Measurements from ENCODE around the gene NDST1. TPM values are rescaled to one million over a fixed set of nuclear protein-coding genes. Genes with fewer than 3 reads are reported as not detected.
A peak's percentile ranks its signal among the peaks of the same experiment; 100 is the strongest.

Gene NDST1
- total RNA-seq, 4 donors from 2014 or later = 10.9 to 86.0 (median 42.5) TPM

- peaks cover 0 to 7% of the 10 kb centered on the region in 2 donors for H3K4me1 ChIP-seq
- H3K27ac ChIP-seq = no peak overlapping the region
- no peaks in the 10 kb centered on the region for H3K36me3 ChIP-seq
- intact Hi-C loops (cut with DNase I; ENCODE audit: low total_unique reads) = no loop called here
- TF ChIP-seq CTCF (IDR thresholded peaks at IDR 0.05) (no peak), POLR2A (IDR thresholded peaks at IDR 0.05) (no peak)
- DNase-seq = no peak
- no peaks in the 10 kb centered on the region for H3K27me3 ChIP-seq
- no peaks in the 10 kb centered on the region for H3K9me3 ChIP-seq
- no peak overlapping the region for H3K4me3 ChIP-seq
Measured at GRCh38 chr5:150521522-150521817, 13.5 kb downstream of the NDST1 start.

DNA sequence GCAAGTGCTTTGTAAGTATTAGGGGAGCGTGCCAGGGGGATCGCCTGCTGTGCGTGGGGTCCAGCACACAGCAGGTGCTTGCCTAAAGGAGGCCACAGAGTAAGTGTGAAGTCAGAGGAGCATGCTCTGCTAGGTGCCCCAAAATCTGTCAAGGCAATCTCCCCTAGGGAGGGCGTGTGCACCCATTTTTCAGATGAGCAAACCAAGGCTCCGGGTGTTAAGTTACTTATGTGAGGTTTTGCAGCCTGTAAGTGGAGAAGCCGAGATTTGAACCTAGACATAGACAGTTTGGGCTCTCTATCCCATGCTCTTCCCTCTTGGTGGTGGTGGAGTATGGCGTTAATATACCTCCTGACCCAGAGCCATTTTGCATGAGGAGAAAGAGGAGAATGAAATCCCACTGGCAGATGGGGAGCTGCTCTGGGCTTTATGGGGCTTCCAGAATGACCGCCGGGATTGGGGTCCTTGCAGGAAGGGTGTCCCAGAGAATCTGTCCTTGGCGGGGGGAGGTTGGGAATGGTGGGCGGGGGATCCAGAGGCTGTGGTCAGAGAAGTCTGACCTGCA is 14.1 kb downstream of the NDST1 start:
- TF ChIP-seq POLR2A (IDR thresholded peaks at IDR 0.05) = no peak
- no peak for TF ChIP-seq CTCF (IDR thresholded peaks at IDR 0.05)
- Histone ChIP-seq H3K36me3 (no peaks in the 10 kb centered on the region), H3K9me3 (no peaks in the 10 kb centered on the region), H3K4me1 (peaks cover 0 to 7% of the 10 kb centered on the region in 2 donors), H3K4me3 (no peak overlapping the region), H3K27ac (peak overlapping the region in 1 of 2 donors; percentile 8), H3K27me3 (no peaks in the 10 kb centered on the region)
- intact Hi-C loops (cut with DNase I; ENCODE audit: low total_unique reads) = loop anchor here (2.0 kb wide), 1 partner anchor 61 kb away; no protein-coding TSS in a partner anchor
- DNase-seq = no peak

GRCh38 chr5:150522504-150523414 is 14.8 kb downstream of the NDST1 start:
- Histone ChIP-seq H3K4me3 (no peak overlapping the region), H3K27ac (peak overlapping the region in 1 of 2 donors; percentile 14), H3K9me3 (no peaks in the 10 kb centered on the region), H3K27me3 (no peaks in the 10 kb centered on the region), H3K4me1 (peaks cover 0 to 2% of the 10 kb centered on the region in 2 donors), H3K36me3 (no peaks in the 10 kb centered on the region)
- no peak for TF ChIP-seq POLR2A (IDR thresholded peaks at IDR 0.05)
- TF ChIP-seq CTCF (IDR thresholded peaks at IDR 0.05) = no peak
- no peak for DNase-seq
- intact Hi-C loops (cut with DNase I; ENCODE audit: low total_unique reads) = loop anchor here (2.0 kb wide), 1 partner anchor 62 kb away; no protein-coding TSS in a partner anchor

- Histone ChIP-seq H3K36me3 (no peaks in the 10 kb centered on the region), H3K27ac (no peak overlapping the region), H3K4me3 (no peak overlapping the region), H3K9me3 (no peaks in the 10 kb centered on the region), H3K27me3 (no peaks in the 10 kb centered on the region), H3K4me1 (no peaks in the 10 kb centered on the region)
- peak; percentile 37 to 58 for DNase-seq
- intact Hi-C loops (cut with DNase I; ENCODE audit: low total_unique reads) = loop anchor here (2.0 kb wide), 1 partner anchor 63 kb away; no protein-coding TSS in a partner anchor
- no peak for TF ChIP-seq POLR2A (IDR thresholded peaks at IDR 0.05)
- peak; percentile 38 to 68 (median 58) for TF ChIP-seq CTCF (IDR thresholded peaks at IDR 0.05)
Measured at GRCh38 chr5:150523472-150524350, 15.8 kb downstream of the NDST1 start.
